ENCODE measurements around the gene RXRA.

The RXRA gene

DNA sequence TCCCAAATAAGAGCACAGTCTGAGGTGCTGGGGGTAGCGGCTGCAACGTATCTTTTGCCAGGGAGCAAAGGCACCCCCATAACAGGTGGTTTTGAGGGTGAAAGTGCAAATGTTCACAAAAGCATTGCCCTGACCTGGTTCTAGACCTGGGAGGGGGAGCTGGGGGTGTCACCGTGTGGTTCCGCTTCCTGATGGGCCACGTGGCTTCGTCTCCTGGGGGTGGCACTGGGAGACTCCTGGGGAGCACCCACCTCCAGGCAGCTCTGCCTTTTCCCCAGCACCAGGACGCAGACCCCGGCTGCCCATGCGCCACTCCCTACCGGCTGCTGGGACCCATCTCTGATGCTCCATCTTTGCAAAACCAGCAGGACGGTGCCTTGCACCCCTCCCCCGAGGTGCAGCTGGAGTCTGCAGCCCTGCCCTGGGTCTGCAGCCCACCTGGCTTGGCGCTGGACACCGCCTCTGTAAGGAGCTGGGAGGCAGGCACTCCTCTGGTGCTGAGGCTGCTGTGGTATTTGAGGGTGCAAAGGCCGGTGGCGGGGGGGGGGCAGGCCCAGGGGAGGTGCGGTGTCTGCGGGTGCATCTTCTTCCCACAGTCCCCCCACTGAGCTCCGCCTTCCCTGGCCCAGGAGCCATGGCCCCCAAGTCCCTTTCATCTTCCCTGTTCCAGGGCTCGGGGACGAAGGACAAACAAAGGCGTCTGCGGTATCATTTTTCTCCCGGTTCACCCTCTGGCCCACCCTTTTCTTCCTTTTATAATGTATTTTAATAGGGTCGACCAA is 29.8 kb upstream of the RXRA start:
- no peak overlapping the region for H3K9ac ChIP-seq
- no peak overlapping the region for H3K4me2 ChIP-seq (ENCODE audit: low read length)
- no peaks in the 10 kb centered on the region for H3K36me3 ChIP-seq (ENCODE audit: control insufficient read depth, insufficient read depth, low read length)
- H3K27me3 ChIP-seq (ENCODE audit: control insufficient read depth, insufficient read depth, low read length), result no peaks in the 10 kb centered on the region
- peaks cover 14% of the 10 kb centered on the region for H3K4me1 ChIP-seq
- no peak overlapping the region for H2AFZ ChIP-seq
- H3K4me3 ChIP-seq (ENCODE audit: low read depth, low read length), result no peak overlapping the region
- H3K9me3 ChIP-seq (ENCODE audit: control insufficient read depth, low read length), result no peaks in the 10 kb centered on the region
- no peaks in the 10 kb centered on the region for H3K79me2 ChIP-seq
- H3K27ac ChIP-seq, result no peak overlapping the region
- TF ChIP-seq, protein P1, sequence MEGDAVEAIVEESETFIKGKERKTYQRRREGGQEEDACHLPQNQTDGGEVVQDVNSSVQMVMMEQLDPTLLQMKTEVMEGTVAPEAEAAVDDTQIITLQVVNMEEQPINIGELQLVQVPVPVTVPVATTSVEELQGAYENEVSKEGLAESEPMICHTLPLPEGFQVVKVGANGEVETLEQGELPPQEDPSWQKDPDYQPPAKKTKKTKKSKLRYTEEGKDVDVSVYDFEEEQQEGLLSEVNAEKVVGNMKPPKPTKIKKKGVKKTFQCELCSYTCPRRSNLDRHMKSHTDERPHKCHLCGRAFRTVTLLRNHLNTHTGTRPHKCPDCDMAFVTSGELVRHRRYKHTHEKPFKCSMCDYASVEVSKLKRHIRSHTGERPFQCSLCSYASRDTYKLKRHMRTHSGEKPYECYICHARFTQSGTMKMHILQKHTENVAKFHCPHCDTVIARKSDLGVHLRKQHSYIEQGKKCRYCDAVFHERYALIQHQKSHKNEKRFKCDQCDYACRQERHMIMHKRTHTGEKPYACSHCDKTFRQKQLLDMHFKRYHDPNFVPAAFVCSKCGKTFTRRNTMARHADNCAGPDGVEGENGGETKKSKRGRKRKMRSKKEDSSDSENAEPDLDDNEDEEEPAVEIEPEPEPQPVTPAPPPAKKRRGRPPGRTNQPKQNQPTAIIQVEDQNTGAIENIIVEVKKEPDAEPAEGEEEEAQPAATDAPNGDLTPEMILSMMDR (IDR thresholded peaks at IDR 0.05), result no peak

DNA sequence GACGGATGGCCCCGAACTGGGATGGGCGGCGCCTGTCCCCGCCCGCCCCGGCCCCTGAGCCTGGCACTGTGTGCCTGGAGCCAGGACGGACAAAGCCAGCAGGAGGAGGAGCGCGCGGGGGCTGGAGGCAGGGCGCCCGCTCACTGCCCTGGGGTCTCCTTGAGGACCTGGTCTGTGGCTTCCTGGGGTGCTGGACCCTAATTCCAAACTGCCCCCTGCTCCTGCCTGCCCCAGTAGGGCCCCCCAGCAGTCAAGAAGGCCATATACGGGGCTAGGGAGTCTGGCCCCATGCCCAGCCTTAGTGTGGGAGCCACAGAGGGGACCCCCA is 29.2 kb upstream of the RXRA start:
- no peak overlapping the region for H3K4me2 ChIP-seq (ENCODE audit: low read length)
- H2AFZ ChIP-seq, result no peak overlapping the region
- H3K79me2 ChIP-seq, result no peaks in the 10 kb centered on the region
- H3K9ac ChIP-seq, result no peak overlapping the region
- H3K27me3 ChIP-seq (ENCODE audit: control insufficient read depth, insufficient read depth, low read length), result no peaks in the 10 kb centered on the region
- H3K4me3 ChIP-seq (ENCODE audit: low read depth, low read length), result no peak overlapping the region
- peaks cover 15% of the 10 kb centered on the region for H3K4me1 ChIP-seq
- H3K36me3 ChIP-seq (ENCODE audit: control insufficient read depth, insufficient read depth, low read length), result no peaks in the 10 kb centered on the region
- H3K27ac ChIP-seq, result no peak overlapping the region
- TF ChIP-seq, protein P1 (IDR thresholded peaks at IDR 0.05), result no peak
- no peaks in the 10 kb centered on the region for H3K9me3 ChIP-seq (ENCODE audit: control insufficient read depth, low read length)

DNA sequence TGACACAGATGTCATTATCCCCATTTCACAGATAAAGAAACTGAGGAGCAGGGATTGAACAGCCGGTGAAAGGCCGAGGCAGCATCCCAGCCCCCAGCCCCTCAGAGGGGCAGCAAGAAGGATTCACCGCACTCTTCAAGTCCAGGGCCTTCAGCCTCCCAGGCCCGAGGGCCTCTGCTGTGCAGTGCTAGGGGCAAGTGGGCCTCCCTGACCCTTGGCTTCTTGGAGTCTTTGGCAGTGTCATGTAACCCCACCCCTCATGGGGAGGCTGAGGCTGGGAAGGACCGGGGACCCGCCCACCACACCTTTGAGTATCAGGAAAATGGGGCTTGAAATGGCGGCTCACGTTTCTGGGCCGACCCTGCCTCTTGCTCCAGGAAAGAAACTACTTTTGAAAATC is 28.7 kb upstream of the RXRA start:
- H3K4me1 ChIP-seq, result peaks cover 15% of the 10 kb centered on the region
- no peak overlapping the region for H3K4me3 ChIP-seq (ENCODE audit: low read depth, low read length)
- no peaks in the 10 kb centered on the region for H3K27me3 ChIP-seq (ENCODE audit: control insufficient read depth, insufficient read depth, low read length)
- H3K27ac ChIP-seq, result no peak overlapping the region
- TF ChIP-seq, protein P1 (IDR thresholded peaks at IDR 0.05), result no peak
- no peak overlapping the region for H3K9ac ChIP-seq
- H3K4me2 ChIP-seq (ENCODE audit: low read length), result no peak overlapping the region
- H2AFZ ChIP-seq, result no peak overlapping the region
- H3K79me2 ChIP-seq, result no peaks in the 10 kb centered on the region
- H3K36me3 ChIP-seq (ENCODE audit: control insufficient read depth, insufficient read depth, low read length), result no peaks in the 10 kb centered on the region
- H3K9me3 ChIP-seq (ENCODE audit: control insufficient read depth, low read length), result no peaks in the 10 kb centered on the region

DNA sequence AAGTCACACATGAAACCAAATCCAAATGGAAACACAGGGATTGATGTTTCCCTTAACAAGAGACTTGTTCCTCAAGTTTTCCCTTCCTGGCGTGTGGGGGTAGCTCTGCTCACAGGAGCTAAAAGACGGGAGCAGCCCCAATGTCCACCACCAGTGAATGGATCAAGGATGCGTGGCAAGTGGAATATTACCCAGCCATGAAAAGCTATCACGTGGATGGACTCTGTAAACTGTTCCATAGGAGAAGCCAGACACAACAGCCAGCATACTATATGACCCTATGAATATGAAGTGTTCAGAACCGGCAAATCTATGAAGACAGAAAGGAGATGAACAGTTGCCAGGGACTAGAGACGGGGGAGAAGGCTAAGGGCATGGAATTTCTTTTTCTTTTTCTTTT is 28.3 kb upstream of the RXRA start:
- no peaks in the 10 kb centered on the region for H3K27me3 ChIP-seq (ENCODE audit: control insufficient read depth, insufficient read depth, low read length)
- no peak overlapping the region for H3K4me2 ChIP-seq (ENCODE audit: low read length)
- no peak overlapping the region for H3K9ac ChIP-seq
- no peaks in the 10 kb centered on the region for H3K79me2 ChIP-seq
- H3K4me3 ChIP-seq (ENCODE audit: low read depth, low read length), result no peak overlapping the region
- H3K4me1 ChIP-seq, result peaks cover 15% of the 10 kb centered on the region
- no peaks in the 10 kb centered on the region for H3K36me3 ChIP-seq (ENCODE audit: control insufficient read depth, insufficient read depth, low read length)
- H3K27ac ChIP-seq, result no peak overlapping the region
- no peaks in the 10 kb centered on the region for H3K9me3 ChIP-seq (ENCODE audit: control insufficient read depth, low read length)
- no peak overlapping the region for H2AFZ ChIP-seq
- TF ChIP-seq, protein P1 (IDR thresholded peaks at IDR 0.05), result no peak

GRCh38 chr9:134299068-134299467 is 27.2 kb upstream of the RXRA start:
- TF ChIP-seq, protein P1 (IDR thresholded peaks at IDR 0.05), result no peak
- H3K4me3 ChIP-seq (ENCODE audit: low read depth, low read length), result no peak overlapping the region
- no peak overlapping the region for H2AFZ ChIP-seq
- H3K4me1 ChIP-seq, result peaks cover 15% of the 10 kb centered on the region
- H3K9me3 ChIP-seq (ENCODE audit: control insufficient read depth, low read length), result no peaks in the 10 kb centered on the region
- H3K36me3 ChIP-seq (ENCODE audit: control insufficient read depth, insufficient read depth, low read length), result no peaks in the 10 kb centered on the region
- H3K4me2 ChIP-seq (ENCODE audit: low read length), result no peak overlapping the region
- H3K79me2 ChIP-seq, result no peaks in the 10 kb centered on the region
- H3K27ac ChIP-seq, result peak overlapping the region; percentile 79
- H3K9ac ChIP-seq, result no peak overlapping the region
- H3K27me3 ChIP-seq (ENCODE audit: control insufficient read depth, insufficient read depth, low read length), result no peaks in the 10 kb centered on the region

All from parathyroid adenoma (tissue), 2 donors.